Esophagus squamous epithelium (tissue), 4 donors: ENCODE data around the gene JAM3.

ENCODE experiments used
- CTCF ChIP-seq, 6 experiments: fragments of 450-650 bp in 4 of 6; fragments of 200-600 bp in 2 of 6; sonication (generic) in 2 of 6; IDR thresholded peaks; one replicate each; pipeline ENCODE4 v1.5.1; 2016 to 2019; ENCODE audit warnings: antibody characterized with exemption in 6 of 6, mild to moderate bottlenecking in 4 of 6, moderate library complexity in 4 of 6
- POLR2A ChIP-seq, 4 donors: fragments of 450-650 bp; IDR thresholded peaks; one replicate each; pipeline ENCODE4 v1.6.1; 2017; ENCODE audit warnings: antibody characterized with exemption in 4 of 4, mild to moderate bottlenecking in 4 of 4, moderate library complexity in 3 of 4

- no peak for TF ChIP-seq CTCF (IDR thresholded peaks at IDR 0.05)
- no peak for TF ChIP-seq POLR2A (IDR thresholded peaks at IDR 0.05)
Measured at GRCh38 chr11:134119094-134119493, 50.2 kb downstream of the JAM3 start.
